ENCODE measurements around the gene MED22.

MED22 gene

GRCh38 chr9:133362359-133363044 is 14.6 kb upstream of the MED22 start:
- Histone ChIP-seq H3K27me3 (ENCODE audit: insufficient read depth, low read length) (no peaks in the 10 kb centered on the region), H3K9me3 (ENCODE audit: insufficient read depth, low read depth, low read length) (no peaks in the 10 kb centered on the region), H3K4me1 (ENCODE audit: insufficient read depth, low read length) (no peaks in the 10 kb centered on the region), H3K27ac (ENCODE audit: low read length) (no peak overlapping the region), H3K36me3 (ENCODE audit: insufficient read depth, low read depth, low read length) (peaks cover 91% of the 10 kb centered on the region), H3K4me3 (ENCODE audit: low read length) (no peak overlapping the region), H3K9ac (ENCODE audit: low read depth, low read length) (no peak overlapping the region)

GRCh38 chr9:133361507-133362092 is 13.7 kb upstream of the MED22 start:
- no peak overlapping the region for H3K27ac ChIP-seq (ENCODE audit: low read length)
- H3K9ac ChIP-seq (ENCODE audit: low read depth, low read length): no peak overlapping the region
- no peaks in the 10 kb centered on the region for H3K27me3 ChIP-seq (ENCODE audit: insufficient read depth, low read length)
- no peaks in the 10 kb centered on the region for H3K4me1 ChIP-seq (ENCODE audit: insufficient read depth, low read length)
- H3K36me3 ChIP-seq (ENCODE audit: insufficient read depth, low read depth, low read length): peaks cover 83% of the 10 kb centered on the region
- H3K9me3 ChIP-seq (ENCODE audit: insufficient read depth, low read depth, low read length): no peaks in the 10 kb centered on the region
- no peak overlapping the region for H3K4me3 ChIP-seq (ENCODE audit: low read length)

GRCh38 chr9:133360400-133361393 is 12.8 kb upstream of the MED22 start:
- no peak overlapping the region for H3K27ac ChIP-seq (ENCODE audit: low read length)
- H3K4me1 ChIP-seq (ENCODE audit: insufficient read depth, low read length): no peaks in the 10 kb centered on the region
- H3K27me3 ChIP-seq (ENCODE audit: insufficient read depth, low read length): no peaks in the 10 kb centered on the region
- H3K4me3 ChIP-seq (ENCODE audit: low read length): no peak overlapping the region
- H3K36me3 ChIP-seq (ENCODE audit: insufficient read depth, low read depth, low read length): peaks cover 74% of the 10 kb centered on the region
- H3K9me3 ChIP-seq (ENCODE audit: insufficient read depth, low read depth, low read length): no peaks in the 10 kb centered on the region
- no peak overlapping the region for H3K9ac ChIP-seq (ENCODE audit: low read depth, low read length)

GRCh38 chr9:133359399-133360175 is 11.7 kb upstream of the MED22 start:
- no peak overlapping the region for H3K9ac ChIP-seq (ENCODE audit: low read depth, low read length)
- no peaks in the 10 kb centered on the region for H3K27me3 ChIP-seq (ENCODE audit: insufficient read depth, low read length)
- H3K36me3 ChIP-seq (ENCODE audit: insufficient read depth, low read depth, low read length): peaks cover 63% of the 10 kb centered on the region
- no peaks in the 10 kb centered on the region for H3K4me1 ChIP-seq (ENCODE audit: insufficient read depth, low read length)
- no peak overlapping the region for H3K27ac ChIP-seq (ENCODE audit: low read length)
- no peaks in the 10 kb centered on the region for H3K9me3 ChIP-seq (ENCODE audit: insufficient read depth, low read depth, low read length)
- no peak overlapping the region for H3K4me3 ChIP-seq (ENCODE audit: low read length)

GRCh38 chr9:133357656-133358055 is 9.7 kb upstream of the MED22 start:
- no peak overlapping the region for H3K27ac ChIP-seq (ENCODE audit: low read length)
- H3K9me3 ChIP-seq (ENCODE audit: insufficient read depth, low read depth, low read length): no peaks in the 10 kb centered on the region
- H3K4me3 ChIP-seq (ENCODE audit: low read length): peak overlapping the region; percentile 97; the same call in 1 of the 2 replicates
- H3K4me1 ChIP-seq (ENCODE audit: insufficient read depth, low read length): no peaks in the 10 kb centered on the region
- peak overlapping the region; percentile 79; the same call in 1 of the 2 replicates for H3K9ac ChIP-seq (ENCODE audit: low read depth, low read length)
- no peaks in the 10 kb centered on the region for H3K27me3 ChIP-seq (ENCODE audit: insufficient read depth, low read length)
- peaks cover 57% of the 10 kb centered on the region for H3K36me3 ChIP-seq (ENCODE audit: insufficient read depth, low read depth, low read length)

- H3K4me1 ChIP-seq (ENCODE audit: insufficient read depth, low read length): no peaks in the 10 kb centered on the region
- H3K9ac ChIP-seq (ENCODE audit: low read depth, low read length): peak within 1 kb of the TSS; percentile 94
- peak within 1 kb of the TSS; percentile 97 for H3K4me3 ChIP-seq (ENCODE audit: low read length)
- H3K27ac ChIP-seq (ENCODE audit: low read length): no peak within 1 kb of the TSS
- no peaks in the 10 kb centered on the region for H3K27me3 ChIP-seq (ENCODE audit: insufficient read depth, low read length)
- H3K36me3 ChIP-seq (ENCODE audit: insufficient read depth, low read depth, low read length): peaks cover 57% of the 10 kb centered on the region
- no peaks in the 10 kb centered on the region for H3K9me3 ChIP-seq (ENCODE audit: insufficient read depth, low read depth, low read length)
These were observed 8.6 kb upstream of the MED22 start, which contains the start of the genes SURF1 and SURF2 for GRCh38 chr9:133356391-133357091. Gene SURF1, minus strand, starts transcription at chr9:133356487. Its CDS starts 34 bp downstream, at chr9:133356453. Gene SURF2, plus strand, starts transcription at chr9:133356550. Its CDS starts 43 bp downstream, at chr9:133356593.

GRCh38 chr9:133355881-133356357 is 8.0 kb upstream of the MED22 start:
- Histone ChIP-seq H3K4me3 (ENCODE audit: low read length) (peak overlapping the region; percentile 97), H3K27me3 (ENCODE audit: insufficient read depth, low read length) (no peaks in the 10 kb centered on the region), H3K36me3 (ENCODE audit: insufficient read depth, low read depth, low read length) (peaks cover 57% of the 10 kb centered on the region), H3K4me1 (ENCODE audit: insufficient read depth, low read length) (no peaks in the 10 kb centered on the region), H3K9ac (ENCODE audit: low read depth, low read length) (peak overlapping the region; percentile 94), H3K27ac (ENCODE audit: low read length) (no peak overlapping the region), H3K9me3 (ENCODE audit: insufficient read depth, low read depth, low read length) (no peaks in the 10 kb centered on the region)

GRCh38 chr9:133354766-133355165 is 6.8 kb upstream of the MED22 start:
- H3K4me3 ChIP-seq (ENCODE audit: low read length): no peak overlapping the region
- H3K4me1 ChIP-seq (ENCODE audit: insufficient read depth, low read length): no peaks in the 10 kb centered on the region
- H3K36me3 ChIP-seq (ENCODE audit: insufficient read depth, low read depth, low read length): peaks cover 57% of the 10 kb centered on the region
- no peak overlapping the region for H3K27ac ChIP-seq (ENCODE audit: low read length)
- H3K9me3 ChIP-seq (ENCODE audit: insufficient read depth, low read depth, low read length): no peaks in the 10 kb centered on the region
- no peak overlapping the region for H3K9ac ChIP-seq (ENCODE audit: low read depth, low read length)
- H3K27me3 ChIP-seq (ENCODE audit: insufficient read depth, low read length): no peaks in the 10 kb centered on the region

- no peak overlapping the region for H3K4me3 ChIP-seq (ENCODE audit: low read length)
- H3K36me3 ChIP-seq (ENCODE audit: insufficient read depth, low read depth, low read length): peaks cover 64% of the 10 kb centered on the region
- no peaks in the 10 kb centered on the region for H3K9me3 ChIP-seq (ENCODE audit: insufficient read depth, low read depth, low read length)
These were observed 5.6 kb upstream of the MED22 start for GRCh38 chr9:133353548-133353947.

GRCh38 chr9:133352635-133353340 is 4.9 kb upstream of the MED22 start:
- no peaks in the 10 kb centered on the region for H3K4me1 ChIP-seq (ENCODE audit: insufficient read depth, low read length)
- H3K4me3 ChIP-seq (ENCODE audit: low read length): no peak overlapping the region
- no peak overlapping the region for H3K27ac ChIP-seq (ENCODE audit: low read length)
- H3K27me3 ChIP-seq (ENCODE audit: insufficient read depth, low read length): no peaks in the 10 kb centered on the region
- H3K9ac ChIP-seq (ENCODE audit: low read depth, low read length): no peak overlapping the region
- H3K36me3 ChIP-seq (ENCODE audit: insufficient read depth, low read depth, low read length): peaks cover 59% of the 10 kb centered on the region
- no peaks in the 10 kb centered on the region for H3K9me3 ChIP-seq (ENCODE audit: insufficient read depth, low read depth, low read length)

More at GRCh38 chr9:133353548-133353947, 5.6 kb upstream of the MED22 start:
- Histone ChIP-seq H3K27me3 (ENCODE audit: insufficient read depth, low read length) (no peaks in the 10 kb centered on the region), H3K27ac (ENCODE audit: low read length) (no peak overlapping the region), H3K4me1 (ENCODE audit: insufficient read depth, low read length) (no peaks in the 10 kb centered on the region), H3K9ac (ENCODE audit: low read depth, low read length) (no peak overlapping the region)
